Activated CD8-positive, alpha-beta memory T cell treated with anti-CD3 and anti-CD28 coated beads, Interleukin-2, amount 50 U/mL, for 4 hours (primary cell): ENCODE measurements around the gene CCR2.
"Not testable (repeated sequence)": the region's sequence is repeated elsewhere in the genome, so short reads cannot be mapped to it uniquely, and the experiment has no call there.

ENCODE experiments used
- DNase-seq: peaks from one replicate; pipeline ENCODE4 v3.0.0-alpha.2; 2020

Gene CCR2

GRCh38 chr3:46381625-46382024 is 27.7 kb downstream of the CCR2 start:
- no peak for DNase-seq

DNA sequence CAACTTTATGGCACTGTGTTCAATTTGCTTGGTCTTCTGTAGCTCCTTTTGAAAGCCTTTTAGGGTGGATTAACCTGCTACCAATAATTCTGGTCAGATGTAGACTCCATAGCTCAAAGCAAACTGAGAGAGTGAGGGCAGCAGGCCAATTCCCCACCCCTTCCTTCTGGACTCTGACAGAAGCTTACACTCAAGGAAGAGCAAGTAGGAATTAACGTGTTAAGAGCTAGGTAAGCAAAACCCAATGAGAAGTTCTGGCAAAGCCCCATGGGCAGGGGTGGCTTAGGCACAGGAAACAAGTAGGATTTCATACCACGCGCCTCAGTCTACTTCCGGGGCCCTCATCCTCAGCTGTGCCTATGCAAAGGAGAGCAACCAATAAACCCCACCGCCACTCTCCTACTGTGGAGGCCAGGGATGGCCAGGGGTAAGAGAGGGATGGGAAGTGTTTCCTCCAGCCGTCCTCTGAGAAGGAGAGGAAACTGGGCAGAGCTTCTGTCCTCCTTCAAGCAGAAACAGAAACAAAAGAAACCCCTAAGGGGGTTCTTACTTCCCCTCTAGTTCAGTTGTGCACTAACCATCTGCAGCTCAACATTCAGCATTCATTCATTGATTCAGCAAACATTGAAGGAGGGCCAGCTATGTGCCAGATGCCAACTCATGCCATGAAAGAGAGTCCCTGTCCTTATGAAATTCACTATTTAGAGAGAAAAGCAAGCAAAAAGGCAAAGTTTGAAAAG is 29.5 kb downstream of the CCR2 start:
- DNase-seq = no peak

DNA sequence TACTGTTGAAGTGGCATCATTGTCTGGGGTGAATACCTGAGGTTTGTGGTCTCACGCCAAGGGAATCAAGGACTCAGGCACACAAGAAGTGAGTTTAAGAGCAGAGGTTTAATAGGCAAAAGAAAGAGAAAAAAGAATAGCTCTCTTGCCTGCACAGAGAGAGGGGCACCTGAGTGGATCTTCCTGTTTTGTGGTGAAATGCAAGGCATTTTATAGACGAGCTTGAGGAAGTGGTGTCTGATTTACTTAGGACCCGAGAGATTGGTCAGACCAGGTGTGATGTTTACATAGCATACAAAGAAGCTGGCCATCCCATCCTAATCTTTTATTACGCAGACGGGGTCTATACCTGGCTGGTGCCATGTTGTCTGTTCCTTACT is 30.0 kb downstream of the CCR2 start:
- DNase-seq = no peak

DNA sequence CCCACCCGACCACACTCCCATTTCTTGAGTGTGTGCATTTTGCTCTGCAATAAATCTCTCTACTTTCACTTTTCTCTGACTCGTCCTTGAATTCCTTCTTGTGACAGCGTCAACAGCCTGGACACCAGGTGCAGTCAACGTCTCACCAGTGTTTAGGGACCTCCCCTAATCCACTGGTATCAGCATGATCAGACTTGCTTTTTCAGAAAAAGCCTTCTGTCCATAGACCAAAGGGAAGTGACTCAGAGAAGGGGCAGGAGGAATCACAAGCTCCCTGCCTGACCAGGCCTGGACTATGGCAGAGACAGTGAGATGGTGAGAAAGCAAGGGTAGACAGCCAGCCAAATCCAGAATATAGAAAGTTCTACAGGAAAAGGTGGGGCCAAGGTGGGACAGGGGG is 32.3 kb downstream of the CCR2 start:
- no peak for DNase-seq

GRCh38 chr3:46388847-46389246 is 34.9 kb downstream of the CCR2 start:
- not testable (repeated sequence) for DNase-seq

- DNase-seq = no peak
Measured at GRCh38 chr3:46389306-46389705, 35.4 kb downstream of the CCR2 start.

GRCh38 chr3:46391526-46391925 is 37.6 kb downstream of the CCR2 start:
- not testable (repeated sequence) for DNase-seq

GRCh38 chr3:46393011-46393410 is 39.1 kb downstream of the CCR2 start:
- no peak for DNase-seq

- no peak for DNase-seq
Measured at GRCh38 chr3:46393554-46394434, 39.9 kb downstream of the CCR2 start.

GRCh38 chr3:46395210-46395661 is 41.3 kb downstream of the CCR2 start:
- DNase-seq = no peak

DNA sequence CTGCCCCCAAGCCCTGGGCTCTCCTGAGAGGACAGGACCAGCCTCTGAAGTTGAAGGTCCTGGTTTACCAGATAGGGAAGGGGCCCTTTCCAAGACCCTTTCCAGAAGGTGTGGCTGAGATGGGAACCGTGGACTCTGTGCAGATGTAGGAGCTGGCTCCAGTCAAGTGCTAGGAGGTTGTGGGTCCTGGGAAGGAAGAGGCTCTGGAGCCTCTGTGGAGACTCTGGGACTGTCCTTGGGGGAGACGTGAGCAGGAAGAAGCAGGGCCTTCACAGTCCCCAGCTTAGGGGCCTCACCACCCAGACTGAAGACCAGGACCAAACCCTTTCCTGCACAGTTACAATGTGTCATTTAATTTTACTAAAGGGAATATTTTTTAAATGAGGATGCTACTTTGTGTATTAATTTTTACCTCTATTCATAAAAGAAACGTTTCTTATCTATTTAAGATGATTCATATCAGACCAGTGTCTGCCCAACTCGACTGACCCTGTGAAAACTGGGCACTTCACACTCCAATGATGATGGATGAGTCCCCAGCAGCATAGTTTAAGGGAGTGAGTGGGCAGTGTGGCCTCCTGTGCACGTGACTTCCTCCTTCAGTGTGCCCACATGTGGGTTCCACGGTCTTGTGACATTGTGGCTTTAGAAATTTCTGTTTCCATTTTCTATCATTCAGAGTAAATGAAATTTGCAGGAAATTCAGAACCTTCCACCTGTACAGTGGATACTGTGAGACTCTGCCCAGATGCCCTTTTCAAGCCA is 42.0 kb downstream of the CCR2 start:
- DNase-seq = no peak

DNA sequence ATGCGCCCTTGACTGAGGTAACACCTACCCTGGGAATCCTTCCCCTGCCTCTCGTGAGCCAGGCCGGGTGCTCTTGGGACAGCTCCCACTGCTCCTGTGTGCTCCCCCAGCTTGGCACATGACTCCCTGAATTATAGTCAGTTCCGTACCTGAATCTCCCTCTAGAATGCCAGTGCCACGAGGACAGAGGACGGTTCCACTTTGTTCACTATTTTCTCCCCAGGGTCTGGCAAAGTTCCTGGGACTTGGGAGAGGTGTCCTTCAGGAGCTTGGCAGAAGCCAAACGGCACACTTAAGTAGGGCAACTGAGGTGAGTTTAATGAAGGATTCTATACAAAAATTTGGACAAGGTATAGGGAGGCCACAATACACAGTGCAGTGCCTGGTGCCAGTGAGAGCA is 43.2 kb downstream of the CCR2 start:
- DNase-seq = no peak

DNA sequence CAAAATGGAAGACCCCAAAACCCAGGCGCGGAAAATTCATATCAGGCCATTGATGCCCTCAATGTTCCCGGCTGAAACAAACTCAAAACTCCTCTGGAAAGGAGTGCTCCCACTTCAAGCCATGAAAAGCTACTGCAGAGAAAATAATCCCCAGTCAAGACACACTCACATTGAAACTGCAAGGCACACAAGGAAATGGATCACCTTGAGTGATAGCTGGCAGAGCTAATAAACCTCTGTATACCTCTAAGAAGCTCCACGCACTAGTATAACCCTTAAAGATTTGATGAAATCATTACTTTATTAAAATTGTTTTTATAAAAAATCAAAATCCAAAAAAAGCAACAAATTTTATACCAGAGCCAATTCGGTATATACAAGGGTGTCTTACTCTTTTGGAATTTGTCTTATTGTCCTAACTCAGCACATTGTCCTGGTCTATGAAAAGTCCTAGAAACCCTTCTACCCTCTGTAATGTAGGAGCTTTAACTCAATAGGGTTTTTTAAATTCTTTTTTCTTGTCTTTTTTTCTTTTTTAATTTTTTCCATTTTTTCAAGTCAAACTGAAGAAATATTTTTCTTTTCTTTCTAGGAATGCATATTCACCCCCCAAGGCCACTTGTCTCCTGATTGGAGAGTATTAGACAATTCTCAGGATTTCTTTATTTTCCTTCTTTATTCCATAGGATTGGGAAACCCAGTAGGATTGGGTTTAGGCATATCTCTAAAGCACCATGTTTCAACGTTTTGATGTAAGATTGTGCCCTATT is 44.5 kb downstream of the CCR2 start:
- DNase-seq = no peak

GRCh38 chr3:46399098-46399497 is 45.2 kb downstream of the CCR2 start:
- no peak for DNase-seq

DNA sequence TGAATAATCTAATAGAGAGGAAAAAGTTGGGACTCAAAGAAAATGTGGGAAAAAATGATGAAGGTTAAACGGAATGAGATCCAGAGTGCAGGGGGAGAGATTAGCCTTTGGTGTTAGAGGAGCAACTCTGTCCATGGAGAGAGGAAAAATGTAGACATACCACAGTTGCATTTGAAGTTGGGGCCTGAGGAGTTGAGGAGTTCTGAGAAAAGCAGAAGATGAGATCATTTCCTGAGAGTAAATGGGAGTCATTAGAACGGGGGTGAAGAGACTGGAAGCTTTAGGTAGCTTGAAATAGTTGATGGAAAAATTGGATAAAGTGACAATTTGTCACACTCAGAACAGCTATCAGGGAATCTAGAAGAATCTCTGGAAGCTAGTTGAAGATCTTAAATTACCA is 45.6 kb downstream of the CCR2 start:
- no peak for DNase-seq

DNA sequence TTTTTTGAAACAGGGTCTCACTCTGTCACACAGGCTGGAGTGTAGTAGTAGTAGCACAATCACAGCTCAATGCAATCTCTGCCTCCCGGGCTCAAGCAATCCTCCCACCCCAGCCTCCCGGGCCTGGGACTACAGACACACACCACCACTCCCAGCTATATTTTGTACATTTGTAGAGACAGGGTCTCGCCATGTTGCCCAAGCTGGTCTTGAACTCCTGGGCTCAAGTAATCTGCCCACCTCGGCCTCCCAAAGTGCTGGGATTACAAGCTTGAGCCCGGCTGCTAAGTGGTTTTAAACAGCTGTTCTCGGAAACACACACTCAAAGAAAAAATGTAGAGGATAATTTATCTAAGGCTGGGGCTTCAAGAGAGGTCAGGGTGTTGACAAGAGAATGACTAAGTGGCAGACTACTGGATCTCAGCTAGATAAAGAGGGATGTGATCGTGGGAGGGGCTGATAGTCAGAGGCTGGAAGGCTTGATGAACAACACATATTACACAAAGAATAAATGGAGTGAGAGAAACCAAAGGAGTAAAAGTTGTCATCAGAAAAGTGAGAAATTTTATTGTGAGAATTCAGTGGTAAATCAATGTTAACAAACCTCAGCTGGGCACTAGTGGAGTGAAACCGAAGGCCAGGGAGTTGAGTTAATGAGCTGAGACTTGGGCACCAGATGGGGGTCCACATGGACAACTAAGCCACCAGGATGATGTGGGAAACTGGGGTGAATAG is 46.3 kb downstream of the CCR2 start:
- no peak for DNase-seq

DNA sequence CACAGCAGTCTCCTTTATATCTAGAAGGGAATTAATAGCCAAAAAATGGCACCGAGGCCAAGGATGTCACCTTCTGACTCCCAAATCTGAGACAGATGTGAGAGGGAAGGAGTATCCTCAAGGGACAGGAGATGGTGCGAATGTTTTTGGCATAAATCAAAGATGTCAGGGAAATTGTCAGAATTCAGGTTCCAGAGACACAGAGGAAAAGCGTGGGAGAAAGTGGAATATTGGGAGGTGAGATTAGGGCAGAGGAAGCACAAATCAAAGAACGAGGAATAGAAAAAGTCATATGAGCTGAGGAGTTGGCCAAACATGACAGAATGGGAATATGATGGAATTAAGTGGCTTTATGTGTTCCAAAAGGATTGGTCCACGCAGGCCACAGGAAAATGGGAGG is 46.9 kb downstream of the CCR2 start:
- DNase-seq = no peak

- DNase-seq = no peak
Measured at GRCh38 chr3:46401579-46401978, 47.7 kb downstream of the CCR2 start.

GRCh38 chr3:46402902-46403301 is 49.0 kb downstream of the CCR2 start:
- DNase-seq = not testable (repeated sequence)

- no peak for DNase-seq
Measured at GRCh38 chr3:46405301-46406019, 51.5 kb downstream of the CCR2 start.

- no peak for DNase-seq
Measured at GRCh38 chr3:46406443-46406787, 52.5 kb downstream of the CCR2 start.
